ENCODE results near the gene EMP2.
"Not testable (repeated sequence)": the region's sequence is repeated elsewhere in the genome, so short reads cannot be mapped to it uniquely, and the experiment has no call there.

Gene EMP2

DNA sequence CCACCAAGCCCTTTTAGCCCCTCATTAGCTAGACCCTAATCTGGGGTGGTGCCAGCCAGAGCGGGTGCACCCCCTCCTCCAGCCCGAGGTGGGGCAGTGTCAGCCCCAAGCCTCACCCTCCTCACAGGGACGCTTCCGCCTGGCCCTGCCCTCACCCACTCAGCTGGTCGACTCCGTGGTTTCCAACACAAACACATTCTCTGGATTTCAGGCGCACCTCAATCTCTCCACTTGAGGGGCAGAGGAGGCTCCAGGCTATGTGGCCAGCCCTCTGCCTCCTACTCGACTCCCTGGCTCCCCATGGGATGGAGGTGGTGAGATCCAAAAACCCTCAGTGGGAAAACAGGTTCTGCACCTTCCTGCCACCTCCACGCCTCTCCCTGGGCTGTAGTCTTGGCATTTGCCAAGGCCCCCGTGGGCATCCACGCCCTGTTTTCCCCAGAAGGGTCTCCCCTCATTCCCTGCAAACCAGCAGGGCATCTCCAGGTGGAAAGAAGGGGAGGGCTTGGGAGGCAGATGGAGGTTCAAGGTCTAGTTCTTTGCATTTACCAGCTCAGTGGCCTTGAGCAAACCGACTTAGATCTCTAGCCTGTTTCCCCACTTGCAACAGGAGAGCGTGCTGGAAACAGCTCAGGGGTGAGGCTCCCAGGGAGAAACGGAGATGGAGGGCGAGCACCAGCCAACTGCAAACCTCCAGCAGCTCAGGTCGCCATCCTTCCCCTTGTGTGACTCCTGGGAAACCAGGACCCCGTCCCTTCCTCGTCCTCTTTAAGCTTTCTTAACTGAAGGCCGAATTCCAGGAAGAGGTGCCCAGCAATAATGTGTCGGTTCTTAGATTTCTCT is 1.7 kb downstream of the EMP2 start:
- DNase-seq (ENCODE audit: low read depth in 1 of 2, low spot score in 1 of 2) = no peak

DNA sequence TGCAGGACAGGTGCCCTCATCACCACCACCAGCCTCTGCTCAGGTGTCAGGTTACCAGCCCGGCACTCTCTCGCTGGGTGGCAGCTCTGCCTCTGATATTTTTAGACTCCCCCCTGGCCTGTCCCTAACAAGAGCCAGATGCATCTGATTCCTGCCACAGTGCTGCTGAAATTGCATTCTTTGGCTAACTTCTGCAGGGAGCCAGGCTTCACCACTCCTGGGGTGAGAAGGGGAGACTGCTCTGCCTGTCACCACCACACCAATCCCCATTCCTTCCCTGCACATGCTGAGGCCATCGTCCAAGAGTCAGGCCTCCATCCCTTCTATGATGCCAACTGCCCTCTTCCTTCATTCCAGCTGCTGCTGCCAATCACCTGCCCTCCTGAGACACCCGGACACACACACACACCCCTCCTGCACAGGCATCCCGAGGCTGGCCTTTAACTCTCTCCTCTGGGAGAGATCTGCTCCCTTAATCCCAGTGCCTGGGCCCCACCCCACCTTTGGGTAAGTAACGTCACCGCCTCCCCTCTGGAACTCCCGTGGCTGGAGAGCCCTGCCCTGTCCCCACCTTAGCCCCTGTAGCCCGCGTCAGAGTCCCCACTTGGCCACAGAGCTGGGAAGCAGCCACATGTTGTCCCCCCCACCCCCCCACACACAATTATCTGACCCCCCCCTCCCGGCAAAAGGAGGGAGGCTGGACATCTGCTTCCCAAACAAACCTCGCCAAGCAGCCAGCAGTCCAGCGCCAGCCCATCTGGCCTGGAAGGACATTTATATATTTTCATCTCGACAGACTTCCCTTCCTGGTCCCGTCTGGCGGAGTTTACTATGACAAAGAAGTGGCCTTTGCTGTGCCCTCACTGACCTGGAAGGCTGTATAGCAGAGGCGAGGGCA is 2.8 kb downstream of the EMP2 start:
- DNase-seq (ENCODE audit: low read depth in 1 of 2, low spot score in 1 of 2) = no peak

DNA sequence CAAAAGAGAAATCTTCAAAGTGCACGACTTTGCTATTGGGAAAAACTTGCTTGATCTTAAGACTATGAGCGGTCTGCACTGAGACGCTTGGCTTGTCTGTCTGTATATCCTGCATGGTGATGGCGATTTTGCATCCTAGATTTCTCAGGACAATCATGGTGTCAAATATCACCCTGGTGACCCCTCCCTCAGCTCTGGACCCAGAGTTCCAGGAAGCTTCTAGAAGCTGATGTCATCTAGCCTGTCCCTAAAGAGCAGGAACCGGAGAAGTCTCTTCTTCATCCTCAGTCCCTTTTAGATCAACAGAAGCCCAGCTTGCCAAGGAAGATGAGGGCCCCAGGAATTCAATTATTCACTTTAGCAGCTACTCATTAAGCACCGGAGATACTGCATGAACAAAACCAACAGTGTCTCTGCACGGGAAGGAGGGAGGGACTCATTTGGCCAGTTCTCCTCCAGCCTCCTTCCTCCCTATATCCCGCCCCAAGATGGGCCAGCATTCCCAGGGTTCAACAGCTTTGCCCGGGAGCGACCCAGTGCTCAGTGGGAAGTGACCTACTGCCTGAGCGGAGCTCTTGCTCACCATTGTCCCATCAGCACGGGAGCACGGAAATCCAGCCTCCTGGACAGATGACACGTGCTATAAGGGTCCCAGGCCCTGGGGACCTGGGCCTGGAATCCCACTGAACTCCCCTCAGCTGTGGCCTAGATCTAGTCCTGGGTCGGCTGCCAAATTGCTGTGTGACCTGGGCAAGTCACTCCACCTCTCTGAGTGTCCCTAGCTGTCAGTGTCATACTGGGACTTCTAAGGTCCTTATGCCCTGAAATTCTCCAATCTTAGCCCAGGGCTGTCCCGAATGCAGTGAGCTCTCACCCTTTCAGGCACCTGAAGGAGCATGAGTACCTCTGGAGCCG is 3.8 kb downstream of the EMP2 start:
- no peak for DNase-seq (ENCODE audit: low read depth in 1 of 2, low spot score in 1 of 2)

DNA sequence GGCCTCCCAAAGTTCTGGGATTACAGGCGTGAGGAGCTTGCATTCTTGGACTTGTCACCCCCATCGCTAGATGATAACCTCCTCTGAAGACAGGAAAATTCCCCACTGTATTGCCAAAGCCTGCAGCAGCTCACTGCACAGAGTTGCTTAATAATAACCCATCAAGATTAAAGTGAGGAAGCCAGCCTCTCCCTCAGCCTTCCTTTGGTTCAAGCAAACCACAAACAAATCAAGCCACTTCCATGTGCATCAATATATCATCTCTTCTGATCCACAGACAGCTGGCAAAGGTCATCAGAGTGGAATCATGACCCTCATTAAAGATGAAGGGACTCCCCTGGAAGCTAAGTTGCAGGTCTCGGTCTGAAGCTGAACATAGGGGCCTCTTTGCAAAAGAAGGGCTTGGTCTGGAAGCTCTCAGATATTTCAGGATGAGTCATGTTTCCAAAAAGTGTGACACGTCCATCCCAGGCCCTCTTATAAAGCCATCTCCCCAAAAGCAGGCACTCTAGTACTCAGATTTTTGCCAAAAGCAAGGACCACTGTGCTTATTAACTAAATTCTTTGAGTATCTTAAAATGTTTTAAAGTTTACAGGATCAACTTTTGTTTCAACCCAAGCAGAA is 4.8 kb downstream of the EMP2 start:
- no peak for DNase-seq (ENCODE audit: low read depth in 1 of 2, low spot score in 1 of 2)

DNA sequence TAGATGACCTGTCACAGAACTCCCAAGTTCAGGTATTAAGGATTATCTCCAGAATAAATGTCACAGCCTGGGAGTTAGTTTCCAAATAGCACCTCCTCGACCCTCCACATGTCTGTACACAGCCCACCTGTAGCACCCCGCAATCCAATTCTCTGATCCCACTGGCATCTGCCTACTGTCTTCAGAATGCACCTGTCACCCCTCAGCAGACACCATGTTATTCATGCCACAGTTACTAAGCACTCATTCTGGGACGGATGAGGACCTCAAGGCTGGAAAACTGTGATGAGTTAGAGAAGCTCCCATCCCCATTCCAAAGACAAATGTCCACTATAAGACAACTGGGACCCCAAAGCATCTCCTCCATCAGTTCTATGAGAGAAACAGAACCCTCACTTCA is 7.8 kb downstream of the EMP2 start:
- no peak for DNase-seq (ENCODE audit: low read depth in 1 of 2, low spot score in 1 of 2)

DNA sequence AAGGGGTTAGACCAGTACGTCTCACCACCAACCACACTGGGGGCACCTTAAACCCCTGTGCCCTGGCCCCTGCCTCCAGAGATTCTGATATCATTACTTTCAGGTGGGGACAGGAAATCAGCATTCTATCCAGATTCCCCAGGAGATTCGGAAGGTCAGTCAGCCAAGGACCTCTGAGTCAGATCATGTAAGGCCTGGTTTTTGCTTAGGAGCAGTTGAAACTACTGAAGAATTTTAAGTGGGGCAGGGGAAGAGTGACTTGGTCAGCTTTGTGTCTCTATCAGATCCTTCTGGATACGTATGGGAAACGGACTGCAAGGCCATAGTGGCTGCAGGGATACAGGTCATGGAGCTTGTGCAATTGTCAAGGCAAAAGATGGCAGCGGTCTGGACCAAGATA is 9.0 kb downstream of the EMP2 start:
- no peak for DNase-seq (ENCODE audit: low read depth in 1 of 2, low spot score in 1 of 2)

DNA sequence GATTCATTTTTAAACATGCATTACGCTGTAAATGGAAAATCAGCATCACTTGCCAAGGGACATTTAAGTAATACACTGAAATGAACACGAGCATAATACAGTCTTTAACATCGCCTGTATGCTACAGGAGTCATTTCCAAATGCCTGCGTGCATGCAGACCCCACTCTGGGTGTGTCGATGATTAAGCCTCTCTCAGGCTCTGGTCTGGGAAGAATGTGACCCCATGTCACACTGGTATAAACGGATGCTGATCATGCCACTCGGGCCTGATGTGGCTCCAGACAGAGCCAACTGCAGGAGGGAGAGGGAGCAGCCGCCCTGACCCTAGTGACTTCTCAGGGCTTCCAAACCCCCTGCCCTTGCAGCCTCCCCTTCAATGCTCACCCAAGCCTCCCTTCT is 10.8 kb downstream of the EMP2 start:
- DNase-seq (ENCODE audit: low read depth in 1 of 2, low spot score in 1 of 2) = no peak

DNA sequence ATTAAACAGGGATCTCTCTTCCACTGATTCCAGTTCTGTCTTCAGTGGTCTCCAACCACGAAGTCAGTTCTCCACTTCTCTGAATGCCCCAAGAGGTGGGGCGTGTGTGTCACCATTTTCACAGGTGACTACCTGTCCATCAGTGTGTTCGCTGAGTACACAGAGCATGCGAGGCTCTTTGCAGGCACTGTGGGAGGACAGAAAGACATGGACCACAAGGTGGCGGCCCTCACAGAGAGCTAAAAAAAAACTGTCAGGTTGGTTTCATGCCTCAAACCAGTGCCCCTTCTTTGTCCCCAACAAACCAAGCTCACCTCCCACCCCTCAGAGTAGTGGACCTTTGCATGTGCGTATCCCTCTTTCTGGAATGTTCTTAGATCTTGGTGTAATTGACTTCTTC is 13.8 kb downstream of the EMP2 start:
- DNase-seq (ENCODE audit: low read depth in 1 of 2, low spot score in 1 of 2) = no peak

DNA sequence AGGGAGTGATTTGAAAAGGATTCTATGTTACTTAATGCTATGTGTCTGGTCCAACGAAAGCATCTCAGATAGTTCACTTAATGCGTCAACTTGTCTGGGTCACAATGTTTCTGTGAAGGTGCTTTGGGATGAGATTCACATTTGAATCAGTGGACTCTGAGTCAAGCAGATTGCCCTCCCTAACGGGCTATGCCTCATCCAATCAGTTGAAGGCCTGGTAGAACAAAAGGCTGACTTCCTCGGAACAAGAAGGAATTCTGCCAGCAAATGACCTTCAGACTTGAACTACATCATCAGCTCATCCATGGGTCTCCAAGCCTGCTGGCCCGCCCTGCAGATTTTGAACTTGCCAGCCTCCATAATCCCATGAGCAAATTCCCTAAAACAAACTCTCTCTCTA is 15.2 kb downstream of the EMP2 start:
- no peak for DNase-seq (ENCODE audit: low read depth in 1 of 2, low spot score in 1 of 2)

DNA sequence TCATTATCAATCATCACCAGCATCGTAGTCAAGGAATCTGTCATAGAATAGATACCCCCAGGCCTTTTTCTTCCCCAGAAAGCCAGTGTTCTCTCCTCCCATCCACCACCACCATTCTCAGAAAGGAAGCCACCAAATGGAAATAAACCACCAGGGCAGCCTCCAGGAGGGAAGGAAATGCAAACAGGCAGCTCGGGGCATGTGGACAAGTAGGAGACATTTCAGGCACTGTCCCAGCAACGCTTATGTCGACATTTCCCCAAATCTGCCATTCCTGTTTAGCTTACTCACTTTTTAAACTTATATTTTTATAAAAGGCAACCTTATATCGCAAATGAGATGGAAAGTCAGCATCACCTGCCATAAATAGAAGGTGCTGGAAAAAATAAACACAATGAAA is 15.8 kb downstream of the EMP2 start:
- DNase-seq (ENCODE audit: low read depth in 1 of 2, low spot score in 1 of 2) = no peak

DNA sequence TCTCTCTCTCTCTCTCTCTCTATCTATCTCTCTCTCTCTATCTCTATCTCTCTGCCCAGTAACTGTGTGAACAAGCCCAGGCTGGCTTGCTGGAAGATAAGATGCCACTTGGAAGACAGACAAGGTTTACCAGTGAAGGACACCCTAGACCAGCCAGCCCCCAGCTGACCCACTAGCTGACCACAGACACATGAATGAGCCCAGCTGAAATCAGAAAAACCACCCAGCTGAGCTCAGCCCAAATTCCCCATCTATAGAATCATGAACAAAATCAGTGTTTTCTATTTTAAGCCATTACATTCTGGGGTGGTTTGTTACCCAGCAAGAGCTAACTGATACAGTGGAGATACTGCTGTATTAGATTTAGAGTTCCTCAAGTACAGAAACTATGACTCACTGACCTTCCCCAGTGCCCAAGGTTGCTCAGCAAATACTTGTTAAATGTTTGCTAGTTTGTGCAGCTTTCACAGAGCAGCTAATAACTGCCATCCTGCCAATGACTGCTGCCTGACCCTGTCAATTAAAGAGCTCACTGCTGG is 18.0 kb downstream of the EMP2 start:
- DNase-seq (ENCODE audit: low read depth in 1 of 2, low spot score in 1 of 2) = no peak

DNA sequence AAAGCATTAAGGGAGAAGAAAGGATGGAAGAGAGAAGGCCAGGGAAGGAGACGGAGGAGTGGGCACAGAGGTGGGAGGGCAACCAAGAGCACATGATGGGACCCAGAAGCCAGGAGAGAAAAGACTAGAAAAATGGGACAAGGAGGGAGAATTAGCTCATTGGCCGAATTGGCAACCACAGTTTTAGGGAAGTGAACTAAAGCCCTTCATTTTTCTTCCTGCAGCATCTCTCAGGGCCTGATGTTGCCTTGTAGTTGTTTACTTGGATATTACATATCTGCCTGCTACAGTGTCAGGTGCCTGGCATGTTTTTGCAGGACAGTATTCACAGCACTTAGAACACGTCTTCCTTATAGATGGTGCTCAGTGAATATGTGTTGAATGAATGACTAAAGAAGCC is 19.0 kb downstream of the EMP2 start:
- DNase-seq (ENCODE audit: low read depth in 1 of 2, low spot score in 1 of 2) = no peak

DNA sequence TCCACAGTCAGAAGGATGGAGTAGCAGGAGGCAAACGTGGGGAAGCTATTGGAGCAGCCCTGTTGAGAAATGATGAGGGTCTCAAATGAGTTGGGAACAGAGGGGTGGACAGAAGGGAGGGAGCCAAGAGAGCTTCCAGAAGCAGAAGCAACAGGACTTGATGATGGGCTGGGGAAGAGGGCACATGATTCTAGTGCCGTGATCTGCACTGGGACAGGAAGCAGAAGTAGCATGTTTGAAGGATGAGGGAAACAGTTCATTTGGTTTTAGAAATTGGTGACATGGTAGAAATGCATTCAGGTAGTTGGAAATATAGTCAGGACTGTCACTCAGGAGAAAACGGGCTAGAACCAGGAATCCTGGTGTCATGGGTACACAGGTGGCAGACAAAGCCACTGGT is 19.4 kb downstream of the EMP2 start:
- DNase-seq (ENCODE audit: low read depth in 1 of 2, low spot score in 1 of 2) = no peak

DNA sequence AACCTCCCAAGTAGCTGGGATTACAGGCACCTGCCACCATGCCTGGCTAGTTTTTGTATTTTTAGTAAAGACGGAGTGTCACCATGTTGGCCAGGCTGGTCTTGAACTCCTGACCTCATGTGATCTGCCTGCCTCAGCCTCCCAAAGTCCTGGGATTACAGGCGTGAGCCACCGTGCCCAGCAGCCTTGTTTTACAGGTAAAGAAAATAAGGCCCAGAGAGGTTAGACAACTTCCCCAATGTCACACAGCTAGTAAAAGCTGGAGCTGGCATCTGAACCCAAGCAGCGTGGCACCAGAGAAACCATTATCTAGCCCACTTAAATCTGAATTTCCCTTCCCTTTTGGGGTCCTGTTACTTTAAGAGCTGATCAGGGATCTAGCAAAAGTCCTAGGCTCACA is 20.6 kb downstream of the EMP2 start:
- DNase-seq (ENCODE audit: low read depth in 1 of 2, low spot score in 1 of 2) = not testable (repeated sequence)

DNA sequence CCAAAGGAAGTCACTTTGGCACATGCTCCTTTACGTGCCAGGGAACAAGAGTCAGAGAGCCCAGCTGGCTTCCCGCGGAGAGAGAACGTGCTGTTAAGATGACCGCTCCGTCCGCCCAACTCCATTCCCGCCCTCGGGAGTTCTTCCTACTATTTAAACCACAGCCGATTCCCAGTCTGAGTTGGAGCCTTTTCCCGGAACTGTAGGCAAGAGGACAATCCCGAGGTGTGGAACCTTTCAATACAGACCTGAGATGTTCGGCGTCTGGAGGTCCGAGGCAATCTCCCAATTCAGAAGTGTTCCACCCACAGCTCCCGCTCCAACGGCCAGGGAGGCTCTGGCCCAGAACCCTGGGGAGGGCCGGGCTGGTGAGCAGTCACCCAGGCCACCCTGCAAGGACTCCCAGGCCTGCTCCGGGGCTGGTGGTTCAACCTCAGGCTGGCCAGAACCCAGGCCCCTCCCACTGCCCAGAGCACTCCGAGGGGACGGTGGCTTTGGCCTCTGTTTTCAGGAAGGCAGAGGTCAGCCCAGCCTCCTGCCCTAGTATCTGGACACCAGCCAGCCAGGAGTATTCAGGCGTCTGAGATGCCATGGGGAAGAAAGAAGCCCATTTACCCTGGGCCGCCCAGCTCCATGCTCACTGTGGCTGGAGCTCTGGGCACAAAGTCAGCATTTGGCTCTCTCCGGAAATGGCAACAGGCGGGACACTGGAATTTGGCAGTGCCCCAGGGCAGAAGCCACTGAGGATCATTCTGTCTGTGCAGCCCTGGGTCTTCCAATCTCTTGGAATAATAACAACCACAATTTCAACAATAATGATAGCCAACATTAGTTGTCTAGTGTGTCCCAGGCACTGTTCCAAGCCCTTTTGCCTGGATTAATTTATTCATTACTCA is 21.4 kb downstream of the EMP2 start:
- DNase-seq (ENCODE audit: low read depth in 1 of 2, low spot score in 1 of 2) = no peak

DNA sequence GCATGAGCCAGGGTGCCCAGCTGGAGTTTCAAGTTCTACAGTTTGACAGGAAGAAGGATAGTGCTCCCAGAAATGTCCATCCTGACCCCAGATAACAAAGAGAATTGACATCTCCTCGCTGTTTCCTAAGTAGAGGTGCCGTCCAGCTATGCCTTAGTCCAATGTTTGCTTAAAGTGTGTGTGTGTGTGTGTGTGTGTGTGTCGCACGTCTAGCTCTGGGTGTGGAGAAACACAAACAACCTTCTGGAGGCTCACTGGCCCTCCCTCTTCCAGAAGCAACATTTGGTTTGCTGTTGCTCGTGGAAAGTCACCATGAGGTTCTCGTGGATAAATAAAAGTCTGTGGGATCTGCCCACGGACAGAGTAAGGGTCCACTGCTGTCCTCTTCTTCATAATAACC is 22.1 kb downstream of the EMP2 start:
- no peak for DNase-seq (ENCODE audit: low read depth in 1 of 2, low spot score in 1 of 2)

DNA sequence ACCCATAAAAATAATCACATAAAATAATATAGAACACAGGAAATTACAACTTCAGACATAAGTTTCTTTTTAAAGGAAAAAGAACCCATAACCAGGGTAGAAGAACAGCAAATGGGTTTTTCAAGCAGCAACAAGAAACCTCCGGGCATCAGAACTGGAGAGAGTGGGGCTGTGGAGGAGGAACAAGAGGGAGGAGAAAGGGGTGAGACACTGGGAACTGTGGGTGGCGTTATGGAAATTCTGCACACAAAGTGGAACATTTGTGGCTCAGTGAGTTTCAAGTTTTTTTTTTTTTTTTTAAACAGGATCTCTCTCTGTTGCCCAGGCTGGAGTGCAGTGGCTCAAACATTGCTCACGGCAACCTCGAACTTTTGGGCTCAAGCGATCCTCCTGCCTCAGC is 22.6 kb downstream of the EMP2 start:
- no peak for DNase-seq (ENCODE audit: low read depth in 1 of 2, low spot score in 1 of 2)

DNA sequence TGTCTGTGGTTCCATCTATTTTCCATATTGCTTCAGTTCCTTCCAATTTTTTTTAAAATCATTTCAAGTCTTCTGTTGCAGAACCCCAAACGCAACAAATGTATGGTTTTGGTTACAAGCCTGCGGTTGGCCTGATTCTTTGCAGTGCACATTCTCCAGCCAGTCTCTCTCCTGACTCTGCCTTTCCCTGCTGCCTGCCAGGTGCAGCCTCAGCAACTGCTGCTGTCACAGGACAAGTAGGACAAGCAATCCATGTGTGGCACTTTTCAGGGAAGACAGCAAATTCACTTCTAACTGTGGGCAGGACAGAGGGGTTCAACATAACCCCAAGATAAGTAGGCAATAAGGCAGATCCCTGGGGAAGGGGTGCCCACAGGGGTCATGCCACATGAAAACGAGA is 24.2 kb downstream of the EMP2 start:
- DNase-seq (ENCODE audit: low read depth in 1 of 2, low spot score in 1 of 2) = no peak

DNA sequence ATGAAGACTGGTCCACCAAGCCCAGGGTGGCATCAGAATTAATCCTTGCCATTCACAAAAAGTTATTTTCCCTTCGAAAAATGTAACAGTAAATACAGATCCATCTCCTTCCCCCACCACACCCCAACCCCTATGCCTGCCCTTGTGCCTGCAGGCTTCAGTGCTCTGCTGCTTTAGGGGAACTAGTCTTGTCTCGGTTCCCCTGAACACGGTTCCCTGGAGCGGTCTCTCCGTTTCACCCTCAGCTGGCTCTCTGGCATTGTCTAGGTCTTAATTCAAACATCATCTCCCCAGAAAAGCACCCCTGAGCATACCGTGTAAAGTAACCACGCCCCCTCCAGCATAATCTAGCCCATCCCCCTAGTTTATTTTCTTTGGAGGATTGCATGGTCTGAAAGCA is 25.8 kb downstream of the EMP2 start:
- DNase-seq (ENCODE audit: low read depth in 1 of 2, low spot score in 1 of 2) = no peak
